Right ventricle myocardium superior (tissue), 1 donor: ENCODE results near the gene PUM2. TPM values are rescaled to one million over a fixed set of nuclear protein-coding genes. Genes with fewer than 3 reads are reported as not detected.
A peak's percentile ranks its signal among the peaks of the same experiment; 100 is the strongest.
"Not testable (repeated sequence)": the region's sequence is repeated elsewhere in the genome, so short reads cannot be mapped to it uniquely, and the experiment has no call there.

ENCODE experiments used
- ATAC-seq: fragments of 200-7000 bp; cut with Tn5 transposase; one replicate; pipeline ENCODE4 v1.9.1; 2020; ENCODE audit warnings: mild to moderate bottlenecking; ENCODE audit not compliant: poor library complexity
- DNase-seq: peaks from one replicate; pipeline ENCODE4 v3.0.0-alpha.2; 2020
- intact Hi-C: fragments of 100-400 bp; cut with DNase I; formaldehyde crosslinking; loops from one replicate; pipeline ENCODE4 v1.11.2; 2022
- total RNA-seq: library from RNA; stranded (reverse); fragmentation: NEBNext Ultra II Directional; extraction: Animal tissue kit (Norgen Biotek cat#: 25700); gene quantifications from one replicate; pipeline ENCODE4 v1.2.1, GENCODE V29; 2021
- donor health status: DM: no; HTN: yes; CAD: no; lungs with severe emphysema.

PUM2 gene
- total RNA-seq, 1 donor from 2014 or later = 70.9 TPM

DNA sequence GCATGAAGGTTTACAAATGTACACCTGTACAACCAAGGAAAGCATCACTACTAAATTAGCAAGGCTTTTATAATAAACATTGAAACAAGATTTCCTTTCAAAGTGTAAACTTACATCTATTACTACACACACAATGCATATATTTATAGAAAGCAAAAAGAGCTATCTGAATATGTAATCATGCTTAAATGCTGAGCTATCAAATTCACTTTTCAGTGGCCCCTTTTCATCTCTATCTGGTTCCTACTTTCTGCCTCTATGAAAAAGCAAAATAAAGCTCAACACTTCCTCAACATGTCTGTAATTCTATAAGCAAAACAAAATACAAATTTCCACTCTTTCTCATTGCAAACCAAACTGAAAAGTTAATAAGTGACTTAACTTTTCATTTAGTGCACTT lies 100.2 kb downstream of the PUM2 start:
- intact Hi-C loops = no loop called here
- ATAC-seq = no peak
- DNase-seq = no peak

DNA sequence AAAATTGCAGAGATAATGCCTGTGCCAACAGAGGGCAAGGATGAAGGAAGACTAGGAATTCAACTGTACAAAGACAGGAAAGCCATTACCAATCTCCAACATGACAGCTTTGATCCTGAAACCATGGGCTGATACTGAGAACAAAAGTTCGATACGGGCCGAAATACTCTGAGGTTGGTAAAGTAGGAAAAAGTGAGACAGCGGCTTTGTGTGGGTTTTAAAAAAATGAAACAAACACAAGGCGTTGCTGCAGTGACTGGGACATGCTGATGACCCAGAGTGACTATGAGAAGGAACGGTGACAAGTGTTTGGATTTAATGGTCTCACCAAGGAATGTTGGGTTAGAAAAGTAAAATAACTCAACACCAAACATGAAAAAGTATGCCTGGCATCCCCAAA lies 101.5 kb downstream of the PUM2 start:
- DNase-seq (no peak), ATAC-seq (no peak)
- intact Hi-C loops = no loop called here

- DNase-seq (no peak), ATAC-seq (no peak)
- intact Hi-C loops = no loop called here
These were observed 103.6 kb downstream of the PUM2 start for GRCh38 chr2:20247084-20247483.

GRCh38 chr2:20243637-20244036 lies 107.0 kb downstream of the PUM2 start:
- ATAC-seq = not testable (repeated sequence)

DNA sequence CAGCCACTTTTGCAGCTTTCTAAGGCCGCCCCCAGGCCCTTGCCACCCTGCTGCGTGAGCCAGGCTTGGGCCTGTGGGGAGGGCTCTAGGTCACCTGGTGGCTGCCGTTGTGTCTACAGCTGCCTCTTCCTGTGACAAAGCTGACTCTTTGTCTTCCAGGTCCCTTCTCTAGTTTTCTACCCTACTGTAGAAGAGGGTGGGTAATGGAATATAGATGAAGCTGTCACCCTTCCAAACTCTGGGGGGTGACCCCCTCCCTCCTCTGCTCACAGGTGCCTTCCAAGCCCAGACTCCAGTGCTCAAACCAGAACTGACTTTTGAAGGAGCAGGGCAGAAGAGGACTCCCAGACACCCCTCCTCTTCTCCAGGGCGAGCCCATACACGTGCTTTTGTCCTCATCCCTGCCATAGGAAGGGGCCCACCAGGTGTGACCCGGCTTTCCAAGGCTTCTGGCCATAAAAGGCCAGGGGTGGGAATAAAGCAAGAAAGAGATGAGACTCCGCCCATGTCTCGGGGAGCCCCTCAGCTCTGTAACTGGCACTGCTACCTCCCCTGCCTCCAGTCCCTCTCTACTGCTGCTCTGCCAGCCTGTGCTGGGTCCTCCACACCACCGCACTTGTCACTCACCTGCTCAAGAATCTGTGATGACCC lies 107.8 kb downstream of the PUM2 start:
- ATAC-seq (no peak), DNase-seq (no peak)
- intact Hi-C loops = no loop called here

More at GRCh38 chr2:20243637-20244036, 107.0 kb downstream of the PUM2 start:
- intact Hi-C loops, DNase-seq: not testable (repeated sequence)

DNA sequence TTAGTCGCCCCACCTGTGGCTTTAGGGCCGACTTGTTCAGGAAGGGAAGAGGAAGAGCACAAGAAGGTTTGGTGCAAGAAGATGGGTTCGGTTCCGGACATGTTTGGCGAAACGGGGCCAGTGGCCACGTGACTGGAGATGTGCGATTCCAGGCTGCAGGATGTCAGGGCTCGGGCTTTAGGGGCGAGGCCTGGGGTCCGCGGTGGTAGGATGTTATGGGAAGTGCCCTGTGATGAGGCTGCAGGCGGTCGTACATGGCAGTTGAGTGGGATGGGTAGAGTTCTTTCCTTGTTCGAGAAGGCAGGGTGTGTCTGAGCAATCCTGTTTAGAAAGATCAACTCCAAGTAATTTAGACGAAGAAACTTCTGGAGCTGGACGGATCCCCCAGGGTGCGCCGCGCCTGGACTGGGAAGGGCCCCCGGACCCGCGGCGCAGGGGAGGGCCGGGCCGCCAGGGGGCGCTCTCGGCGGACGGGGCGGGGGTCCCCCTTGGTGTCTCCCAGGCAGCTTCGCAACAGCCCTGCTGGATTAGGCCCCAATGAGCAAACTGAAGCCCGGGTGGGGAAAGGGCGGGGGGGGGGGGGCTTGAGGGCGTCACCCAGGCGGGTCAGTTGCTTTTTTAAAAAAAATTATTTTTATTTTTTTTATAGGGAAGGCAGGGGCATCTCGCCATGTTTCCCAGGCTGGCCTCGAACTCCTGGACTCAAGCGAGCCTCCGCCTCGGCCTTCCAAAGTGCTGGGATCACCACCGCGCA lies 108.5 kb downstream of the PUM2 start:
- intact Hi-C loops = no loop called here
- ATAC-seq = no peak
- no peak for DNase-seq

GRCh38 chr2:20240291-20240690 lies 110.4 kb downstream of the PUM2 start:
- ATAC-seq, intact Hi-C loops, DNase-seq: not testable (repeated sequence)

DNA sequence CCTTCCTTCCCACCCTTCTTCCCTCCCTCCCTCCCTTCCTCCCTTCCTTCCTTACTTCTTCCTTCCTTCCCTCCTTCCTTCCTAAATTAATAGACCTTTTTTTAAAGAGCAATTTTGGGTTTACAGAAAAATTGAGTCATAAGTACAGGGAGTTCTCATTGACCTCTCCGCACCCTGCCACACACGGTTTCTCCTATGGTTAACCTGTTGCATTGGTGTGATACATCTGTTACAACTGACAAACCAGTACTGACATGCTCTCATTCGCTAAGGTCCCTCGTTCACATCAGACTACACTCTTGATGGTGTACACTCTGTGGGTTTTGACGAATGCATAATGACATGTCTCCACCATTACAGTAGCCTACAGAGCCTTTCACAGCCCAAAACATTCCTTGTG lies 114.1 kb downstream of the PUM2 start:
- intact Hi-C loops = no loop called here
- no peak for ATAC-seq

GRCh38 chr2:20235655-20236305 lies 114.9 kb downstream of the PUM2 start:
- intact Hi-C loops = no loop called here
- DNase-seq = no peak
- no peak for ATAC-seq

More for the DNA sequence above, 114.1 kb downstream of the PUM2 start:
- DNase-seq = no peak

- intact Hi-C loops, DNase-seq, ATAC-seq: not testable (repeated sequence)
These were observed 116.0 kb downstream of the PUM2 start for GRCh38 chr2:20234597-20234996.

DNA sequence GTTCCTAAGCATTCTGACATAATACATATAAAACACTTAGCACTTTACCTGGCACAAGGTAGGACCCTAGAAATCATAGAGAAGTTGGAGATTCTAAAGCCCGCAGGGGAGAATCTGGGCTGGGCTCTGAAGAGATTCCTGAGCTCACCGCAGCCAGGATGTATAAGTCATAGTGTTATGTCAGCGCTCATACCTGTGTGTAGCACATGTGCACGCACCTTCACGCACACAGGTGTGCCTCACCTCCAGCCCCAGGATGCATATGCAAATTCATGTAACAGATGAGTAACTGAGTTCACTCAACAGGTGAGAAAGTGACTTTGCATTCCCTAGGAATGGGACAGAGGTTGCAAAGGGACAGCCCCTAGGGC lies 117.8 kb downstream of the PUM2 start:
- no peak for DNase-seq
- intact Hi-C loops = no loop called here
- no peak for ATAC-seq

DNA sequence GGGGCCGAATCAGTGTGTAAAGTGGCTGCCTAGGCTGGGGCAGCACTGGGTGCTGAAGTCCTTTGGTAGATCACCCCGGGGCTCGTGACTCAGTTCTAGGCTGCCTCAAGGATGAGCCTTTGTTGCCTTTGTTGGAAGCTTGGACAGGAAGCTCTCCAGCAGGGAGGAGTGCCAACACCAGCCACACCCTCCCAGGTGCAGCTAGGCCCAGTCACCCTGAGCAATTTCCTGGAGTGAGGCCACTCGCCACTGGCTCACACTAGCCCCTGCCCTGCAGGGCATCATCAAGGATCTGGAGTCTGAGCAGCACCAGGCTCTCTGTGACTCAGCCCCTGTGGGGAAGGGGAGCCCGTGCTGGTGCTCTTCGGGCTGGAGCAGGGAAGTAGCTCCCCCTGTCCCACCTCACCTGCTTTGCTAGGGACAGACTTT lies 119.0 kb downstream of the PUM2 start:
- no peak for DNase-seq
- no peak for ATAC-seq
- intact Hi-C loops = no loop called here

GRCh38 chr2:20231159-20231558 lies 119.5 kb downstream of the PUM2 start:
- ATAC-seq (no peak), DNase-seq (no peak)
- intact Hi-C loops = no loop called here

GRCh38 chr2:20230114-20230425 lies 120.6 kb downstream of the PUM2 start:
- DNase-seq (no peak), ATAC-seq (no peak)
- intact Hi-C loops = no loop called here

DNA sequence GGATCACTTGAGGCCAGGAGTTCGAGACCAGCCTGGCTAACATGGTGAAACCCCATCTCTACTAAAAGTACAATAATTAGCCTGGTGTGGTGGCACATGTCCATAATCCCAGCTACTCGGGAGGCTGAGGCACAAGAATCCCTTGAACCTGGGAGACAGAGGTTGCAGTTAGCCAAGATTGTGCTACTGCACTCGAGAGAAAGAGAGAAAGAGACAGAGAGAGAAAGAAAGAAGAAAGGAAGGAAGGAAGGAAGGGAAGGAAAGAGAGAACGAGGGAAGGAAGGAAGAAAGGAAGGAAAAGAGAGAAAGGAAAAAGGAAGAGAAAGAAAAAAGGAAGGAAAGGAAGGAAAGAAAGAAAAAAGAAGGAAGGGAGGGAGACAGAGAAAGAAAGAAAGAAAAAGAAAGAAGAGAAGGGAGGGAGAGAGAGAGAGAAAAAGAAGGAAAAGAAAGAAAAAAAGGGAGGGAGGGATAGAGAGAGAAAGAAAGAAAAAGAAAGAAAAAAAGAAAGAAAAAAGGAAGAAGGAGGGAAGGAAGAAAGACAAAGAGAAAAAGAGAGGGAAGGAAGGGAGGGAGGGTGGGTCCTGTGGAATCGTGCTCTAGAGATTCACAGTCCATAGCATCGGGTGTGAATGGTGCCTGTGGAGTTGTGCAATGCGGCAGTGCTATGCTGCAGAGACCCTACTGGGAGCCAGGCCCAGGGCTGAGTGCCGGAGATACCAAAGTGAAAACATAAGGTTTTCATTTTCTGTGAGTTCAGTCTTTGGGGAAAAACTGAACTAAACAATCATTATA lies 121.1 kb downstream of the PUM2 start:
- intact Hi-C loops = no loop called here
- ATAC-seq (no peak), DNase-seq (no peak)

DNA sequence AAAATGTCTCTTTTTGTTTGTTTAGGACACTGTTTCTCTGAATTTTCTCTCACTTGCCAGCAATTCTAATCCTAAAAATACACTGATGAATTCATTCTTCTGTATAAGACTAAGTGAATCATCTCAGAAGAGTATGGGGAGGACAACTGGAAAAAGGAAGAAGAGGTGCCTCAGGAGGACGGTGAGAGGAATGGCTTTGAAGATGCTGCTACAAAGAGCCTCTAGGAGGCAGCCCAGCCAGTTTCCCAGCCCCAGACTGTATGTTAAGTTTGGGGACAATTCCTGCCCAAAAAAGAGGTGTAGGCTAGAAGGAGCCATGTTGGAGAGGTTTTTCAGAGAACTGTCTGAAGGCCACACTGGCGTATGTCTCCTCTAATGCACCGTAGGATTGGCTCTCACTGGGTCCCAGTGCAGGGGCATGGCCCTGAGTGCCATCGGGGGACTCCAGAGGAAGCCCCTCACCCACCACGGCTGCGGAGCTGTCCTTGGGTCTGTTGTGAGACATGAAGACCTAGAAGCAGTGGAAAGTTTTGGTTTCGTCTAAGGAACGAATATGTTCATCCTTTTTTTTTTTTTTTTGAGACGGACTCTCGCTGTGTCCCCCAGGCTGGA lies 122.6 kb downstream of the PUM2 start:
- intact Hi-C loops = no loop called here
- DNase-seq = no peak
- no peak for ATAC-seq

DNA sequence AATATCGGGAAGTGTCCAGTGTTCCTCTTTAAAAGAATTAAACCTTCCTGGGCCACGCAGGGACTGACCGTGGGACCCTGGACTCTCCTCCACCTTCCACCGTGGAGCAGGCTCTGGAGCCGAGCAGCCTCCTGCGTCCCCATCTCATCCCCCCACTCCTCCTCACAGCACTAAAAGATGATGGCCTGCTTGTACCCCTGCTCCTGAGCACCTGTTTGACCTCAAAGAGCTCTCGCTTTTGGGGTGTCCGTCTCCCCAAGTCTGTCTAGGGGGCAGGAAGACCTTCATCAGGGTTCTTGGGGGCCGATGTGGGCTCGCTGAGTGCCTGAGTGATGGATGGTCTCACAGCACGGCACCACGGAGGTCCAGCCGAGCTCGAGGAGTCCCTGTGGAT lies 124.5 kb downstream of the PUM2 start:
- DNase-seq (no peak), ATAC-seq (no peak)
- intact Hi-C loops = no loop called here

GRCh38 chr2:20225294-20226151 lies 125.1 kb downstream of the PUM2 start:
- DNase-seq (peak; percentile 60), ATAC-seq (peak; percentile 88)
- intact Hi-C loops = no loop called here
